Prostate gland (tissue), 2 donors: Measurements from ENCODE around the gene ZNF544. TPM values are rescaled to one million over a fixed set of nuclear protein-coding genes. Genes with fewer than 3 reads are reported as not detected.

Experiments
- DNase-seq: peaks from one replicate; pipeline ENCODE4 v3.0.0-alpha.2; 2019; ENCODE audit warnings: low spot score
- H3K27ac ChIP-seq, 2 donors: fragments of 200-600 bp; sonication (generic); 2 replicates each; pipeline ENCODE4 v1.5.1; 2017 to 2019
- H3K27me3 ChIP-seq: fragments of 200-600 bp; sonication (generic); replicated peaks from 2 replicates; pipeline ENCODE4 v1.5.1; 2019; ENCODE audit not compliant: insufficient read depth
- H3K36me3 ChIP-seq, 2 donors: fragments of 200-600 bp; sonication (generic); 1 replicate in 1 of 2; 2 replicates in 1 of 2; pipeline versions ENCODE4 v1.5.1 to v1.8.1; 2017 to 2019
- H3K4me1 ChIP-seq: fragments of 200-600 bp; sonication (generic); replicated peaks from 2 replicates; pipeline ENCODE4 v1.5.1; 2019
- H3K4me3 ChIP-seq, 2 donors: fragments of 200-600 bp; sonication (generic); 2 replicates each; pipeline ENCODE4 v1.5.1; 2017 to 2019
- H3K9me3 ChIP-seq: fragments of 200-600 bp; sonication (generic); 2 replicates; pipeline ENCODE4 v1.5.1; 2017
- CTCF ChIP-seq, 4 experiments: fragments of 200-600 bp in 2 of 4; fragments of 450-650 bp in 2 of 4; sonication (generic) in 2 of 4; IDR thresholded peaks; 1 replicate in 3 of 4; 2 replicates in 1 of 4; pipeline ENCODE4 v1.5.1; 2016 to 2019; ENCODE audit warnings: antibody characterized with exemption in 4 of 4, mild to moderate bottlenecking in 2 of 4, moderate library complexity in 2 of 4
- POLR2A ChIP-seq: fragments of 450-650 bp; IDR thresholded peaks from one replicate; pipeline ENCODE4 v1.6.1; 2016; ENCODE audit warnings: antibody characterized with exemption, mild to moderate bottlenecking
- POLR2AphosphoS5 ChIP-seq: sonication (generic); formaldehyde crosslinking; IDR thresholded peaks from one replicate; pipeline ENCODE4 v1.6.1; 2017; ENCODE audit warnings: antibody characterized with exemption
- WGBS: methylation state at CpG from one replicate; pipeline ENCODE4 v1.1.5; 2018; 5-methylcytosine and 5-hydroxymethylcytosine counted together
- intact Hi-C: fragments of 100-400 bp; cut with DNase I; formaldehyde crosslinking; loops from one replicate; pipeline ENCODE4 v1.14.2; 2022
- total RNA-seq, 2 donors: library from RNA; depleted of rRNA; stranded (reverse); fragments of >200 nt; gene quantifications; one replicate each; pipeline ENCODE4 v1.1.0, GENCODE V29; 2016

ZNF544 gene
- total RNA-seq, 2 donors from 2014 or later = 56.9 to 87.4 TPM

- intact Hi-C loops = no loop called here
- 95% methylated on average over 7 of the region's 7 CpGs for WGBS
- no peak overlapping the region for H3K4me3 ChIP-seq
- no peaks in the 10 kb centered on the region for H3K27me3 ChIP-seq
- peaks cover 3 to 12% of the 10 kb centered on the region in 2 donors for H3K36me3 ChIP-seq
- H3K27ac ChIP-seq = no peak overlapping the region
- TF ChIP-seq POLR2A (no peak), POLR2AphosphoS5 (no peak), CTCF (IDR thresholded peaks at IDR 0.05) (no peak)
- H3K9me3 ChIP-seq = peaks cover 30% of the 10 kb centered on the region
- H3K4me1 ChIP-seq = no peaks in the 10 kb centered on the region
- DNase-seq = no peak
Measured at GRCh38 chr19:58262922-58263296, 34.2 kb downstream of the ZNF544 start.

GRCh38 chr19:58265100-58265499 lies 36.4 kb downstream of the ZNF544 start:
- Histone ChIP-seq H3K36me3 (peaks cover 0 to 10% of the 10 kb centered on the region in 2 donors), H3K4me1 (no peaks in the 10 kb centered on the region), H3K4me3 (no peak overlapping the region), H3K9me3 (peaks cover 28% of the 10 kb centered on the region), H3K27ac (no peak overlapping the region), H3K27me3 (no peaks in the 10 kb centered on the region)
- TF ChIP-seq CTCF (IDR thresholded peaks at IDR 0.05) (no peak), POLR2AphosphoS5 (no peak), POLR2A (no peak)
- intact Hi-C loops = no loop called here
- WGBS = 100% methylated on average over 3 of the region's 3 CpGs
- DNase-seq = no peak

GRCh38 chr19:58268344-58268743 lies 39.6 kb downstream of the ZNF544 start:
- 99% methylated on average over 3 of the region's 3 CpGs for WGBS
- Histone ChIP-seq H3K27me3 (no peaks in the 10 kb centered on the region), H3K36me3 (peaks cover 0 to 4% of the 10 kb centered on the region in 2 donors), H3K4me1 (no peaks in the 10 kb centered on the region), H3K4me3 (no peak overlapping the region), H3K27ac (no peak overlapping the region), H3K9me3 (peaks cover 12% of the 10 kb centered on the region)
- no peak for DNase-seq
- intact Hi-C loops = no loop called here
- TF ChIP-seq POLR2AphosphoS5 = no peak
- no peak for TF ChIP-seq CTCF (IDR thresholded peaks at IDR 0.05)
- TF ChIP-seq POLR2A = no peak

- Histone ChIP-seq H3K9me3 (no peaks in the 10 kb centered on the region), H3K4me1 (peaks cover 4% of the 10 kb centered on the region), H3K27ac (no peak overlapping the region), H3K4me3 (no peak overlapping the region), H3K27me3 (no peaks in the 10 kb centered on the region), H3K36me3 (no peaks in the 10 kb centered on the region)
- intact Hi-C loops = no loop called here
- DNase-seq = no peak
- TF ChIP-seq POLR2A (no peak), CTCF (IDR thresholded peaks at IDR 0.05) (no peak), POLR2AphosphoS5 (no peak)
- 83% methylated on average over 2 of the region's 2 CpGs for WGBS
Measured at GRCh38 chr19:58274771-58275201, 46.1 kb downstream of the ZNF544 start.

- Histone ChIP-seq H3K27ac (no peak overlapping the region), H3K4me1 (peaks cover 4% of the 10 kb centered on the region), H3K27me3 (no peaks in the 10 kb centered on the region), H3K4me3 (no peak overlapping the region), H3K9me3 (no peaks in the 10 kb centered on the region), H3K36me3 (no peaks in the 10 kb centered on the region)
- no peak for DNase-seq
- intact Hi-C loops = no loop called here
- WGBS = 100% methylated on average over 3 of the region's 3 CpGs
- TF ChIP-seq POLR2AphosphoS5 (no peak), CTCF (IDR thresholded peaks at IDR 0.05) (no peak), POLR2A (no peak)
Measured at GRCh38 chr19:58275564-58275963, 46.9 kb downstream of the ZNF544 start.
